Measurements from ENCODE around the gene GABRD.
"Not testable (repeated sequence)": the region's sequence is repeated elsewhere in the genome, so short reads cannot be mapped to it uniquely, and the experiment has no call there.

The GABRD gene

DNA sequence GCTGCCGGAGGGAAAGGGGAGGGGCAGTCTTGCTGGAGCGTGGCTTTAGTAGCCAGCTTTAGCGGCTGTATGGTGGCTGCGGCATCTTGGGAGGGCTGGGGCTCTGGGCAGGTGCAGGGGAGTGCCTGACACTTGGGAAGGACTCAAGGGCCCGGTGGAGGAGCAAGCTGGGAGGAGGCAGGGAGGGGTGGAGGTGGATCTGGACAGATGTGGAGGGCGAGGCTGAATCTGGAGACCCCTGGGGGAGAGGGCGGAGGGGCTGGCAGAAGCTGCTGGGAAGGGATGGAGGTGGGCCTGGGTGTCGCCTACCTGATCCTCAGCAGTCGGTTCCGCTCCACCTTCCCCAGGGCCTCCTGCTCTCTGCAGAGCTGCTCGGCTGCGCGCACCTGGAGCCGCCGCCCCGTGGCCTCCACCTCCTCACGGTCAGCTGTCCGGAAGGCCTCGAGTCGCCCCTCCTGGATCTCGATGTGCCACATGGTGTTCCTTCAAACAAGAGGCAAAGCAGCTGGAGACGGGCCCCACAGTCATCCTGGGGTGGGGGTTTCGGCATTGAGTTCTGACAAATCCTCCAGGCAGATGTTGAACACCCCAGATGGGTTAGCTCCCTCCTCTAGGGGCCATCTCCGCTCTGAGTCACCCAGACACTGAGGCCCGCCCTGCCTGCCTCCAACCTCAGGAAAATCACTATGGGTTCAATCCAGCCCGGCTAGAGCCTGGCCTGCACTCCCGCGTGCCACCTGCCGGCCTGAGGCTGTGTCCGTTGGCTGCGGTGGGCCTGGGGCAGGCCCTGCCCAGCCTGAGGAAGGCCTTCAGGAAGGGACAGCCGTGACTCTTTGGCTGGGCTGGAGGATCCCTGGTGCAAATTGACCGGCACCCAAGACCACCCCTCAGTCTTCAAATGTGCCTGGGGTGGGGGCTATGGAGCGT, 45.2 kb upstream of the GABRD start:
- POLR2A ChIA-PET (ENCODE audit: low non-redundant PET), result no interaction called here

DNA sequence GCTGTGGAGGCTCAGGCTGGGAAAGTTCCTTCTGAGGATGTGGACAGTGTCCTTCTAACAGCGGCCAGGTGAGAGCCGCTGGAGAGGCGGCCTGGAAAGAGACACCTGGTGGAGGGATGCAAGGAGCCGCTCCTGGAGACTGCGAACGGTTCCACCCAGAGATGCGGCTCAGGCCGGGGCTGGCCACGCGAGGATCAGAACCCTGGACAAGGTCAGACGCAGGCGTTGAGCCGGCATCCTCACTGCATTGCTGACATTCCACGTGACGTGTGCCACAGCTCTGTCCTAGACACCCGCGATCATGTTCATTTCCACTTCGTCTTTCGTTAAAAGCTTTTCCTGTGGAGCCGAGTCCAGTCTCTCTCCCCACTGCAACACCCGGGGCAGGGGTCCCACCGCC, 44.3 kb upstream of the GABRD start:
- TF ChIP-seq, protein P1, sequence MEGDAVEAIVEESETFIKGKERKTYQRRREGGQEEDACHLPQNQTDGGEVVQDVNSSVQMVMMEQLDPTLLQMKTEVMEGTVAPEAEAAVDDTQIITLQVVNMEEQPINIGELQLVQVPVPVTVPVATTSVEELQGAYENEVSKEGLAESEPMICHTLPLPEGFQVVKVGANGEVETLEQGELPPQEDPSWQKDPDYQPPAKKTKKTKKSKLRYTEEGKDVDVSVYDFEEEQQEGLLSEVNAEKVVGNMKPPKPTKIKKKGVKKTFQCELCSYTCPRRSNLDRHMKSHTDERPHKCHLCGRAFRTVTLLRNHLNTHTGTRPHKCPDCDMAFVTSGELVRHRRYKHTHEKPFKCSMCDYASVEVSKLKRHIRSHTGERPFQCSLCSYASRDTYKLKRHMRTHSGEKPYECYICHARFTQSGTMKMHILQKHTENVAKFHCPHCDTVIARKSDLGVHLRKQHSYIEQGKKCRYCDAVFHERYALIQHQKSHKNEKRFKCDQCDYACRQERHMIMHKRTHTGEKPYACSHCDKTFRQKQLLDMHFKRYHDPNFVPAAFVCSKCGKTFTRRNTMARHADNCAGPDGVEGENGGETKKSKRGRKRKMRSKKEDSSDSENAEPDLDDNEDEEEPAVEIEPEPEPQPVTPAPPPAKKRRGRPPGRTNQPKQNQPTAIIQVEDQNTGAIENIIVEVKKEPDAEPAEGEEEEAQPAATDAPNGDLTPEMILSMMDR (conservative IDR thresholded peaks at IDR 0.05; ENCODE audit: low read depth), result no peak
- DNase-seq (ENCODE audit: low spot score), result no peak
- ChIA-PET CTCF (no interaction called here), POLR2A (ENCODE audit: low non-redundant PET) (no interaction called here)
- no peak overlapping the region for H3K27ac ChIP-seq

More for the DNA sequence above, 45.2 kb upstream of the GABRD start:
- H3K27ac ChIP-seq, result no peak overlapping the region
- TF ChIP-seq, protein P1 (conservative IDR thresholded peaks at IDR 0.05; ENCODE audit: low read depth), result no peak
- CTCF ChIA-PET, result interaction anchor here (0.7 to 0.9 kb wide), 3 partner anchors 13 to 76 kb away, joined by 3 to 4 read pairs (median 3); partner anchors contain the start of genes GABRD and PRKCZ
- no peak for DNase-seq (ENCODE audit: low spot score)

DNA sequence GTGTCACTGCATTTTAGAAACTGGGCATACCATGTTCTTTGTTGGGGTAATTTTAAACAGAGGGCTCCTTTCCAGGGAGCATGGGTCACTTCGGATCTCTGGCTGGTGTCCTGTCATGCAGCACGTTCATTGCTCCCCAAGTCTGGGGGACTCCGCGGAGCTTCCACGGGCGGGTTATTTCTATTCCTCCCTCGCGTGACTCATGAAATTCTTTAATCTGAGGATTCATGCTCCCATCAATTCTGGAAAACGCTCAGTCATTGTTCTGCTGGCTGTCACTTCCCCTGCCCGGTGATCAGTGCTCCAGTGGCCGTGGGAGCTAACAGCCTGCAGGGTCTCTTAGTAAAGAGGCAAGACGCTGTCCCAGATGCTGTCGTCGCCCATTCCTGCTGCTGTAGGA, 43.6 kb upstream of the GABRD start:
- POLR2A ChIA-PET (ENCODE audit: low non-redundant PET), result no interaction called here
- H3K27ac ChIP-seq, result no peak overlapping the region
- no peak for DNase-seq (ENCODE audit: low spot score)
- CTCF ChIA-PET, result interaction anchor here (0.9 kb wide), 1 partner anchor 69 kb away, joined by 3 read pairs; no protein-coding TSS in a partner anchor
- TF ChIP-seq, protein P1 (conservative IDR thresholded peaks at IDR 0.05; ENCODE audit: low read depth), result no peak

DNA sequence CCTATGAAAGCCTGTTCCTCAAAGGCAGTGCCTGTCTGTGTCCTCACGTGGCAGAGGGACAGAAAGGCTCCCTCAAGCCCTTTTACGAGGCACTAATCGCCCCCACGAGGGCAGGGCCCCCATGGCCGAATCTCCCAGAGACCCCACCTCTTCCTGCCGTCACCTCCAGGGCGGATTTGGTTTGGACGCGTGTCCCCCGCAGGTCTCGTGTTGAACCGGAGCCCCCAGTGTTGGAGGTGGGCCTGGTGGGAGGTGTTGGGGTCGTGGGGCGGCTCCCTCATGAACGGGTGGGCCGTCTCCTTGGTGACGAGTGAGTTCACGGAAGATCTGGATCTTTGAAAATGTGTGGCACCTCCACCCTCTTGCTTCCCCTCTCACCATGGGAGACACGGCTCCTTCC, 43.1 kb upstream of the GABRD start:
- no peak for DNase-seq (ENCODE audit: low spot score)
- TF ChIP-seq, protein P1 (conservative IDR thresholded peaks at IDR 0.05; ENCODE audit: low read depth), result no peak
- POLR2A ChIA-PET (ENCODE audit: low non-redundant PET), result no interaction called here
- CTCF ChIA-PET, result interaction anchor here (0.9 kb wide), 1 partner anchor 68 kb away, joined by 3 read pairs; no protein-coding TSS in a partner anchor
- no peak overlapping the region for H3K27ac ChIP-seq

DNA sequence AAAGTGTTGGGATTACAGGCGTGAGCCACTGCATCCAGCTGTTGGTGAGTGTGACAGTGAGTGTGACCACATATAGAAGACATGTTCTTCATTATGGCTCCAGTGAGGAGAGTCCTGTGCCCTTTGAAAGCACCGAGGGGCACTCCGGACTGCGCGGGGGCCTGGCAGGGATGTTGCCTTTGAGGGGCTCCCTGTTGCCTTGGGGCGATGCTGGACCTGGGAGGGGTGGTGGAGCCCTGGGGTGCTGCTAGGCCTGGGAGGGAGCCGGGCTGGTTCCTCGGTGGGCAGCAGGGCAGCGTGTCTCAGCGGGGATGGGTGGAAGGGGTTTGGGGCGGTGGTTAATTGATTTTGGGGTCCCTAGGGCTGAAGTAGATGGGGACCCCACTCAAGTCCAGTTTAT, 41.0 kb upstream of the GABRD start:
- ChIA-PET POLR2A (ENCODE audit: low non-redundant PET) (no interaction called here), CTCF (no interaction called here)
- DNase-seq (ENCODE audit: low spot score), result no peak
- TF ChIP-seq, protein P1 (conservative IDR thresholded peaks at IDR 0.05; ENCODE audit: low read depth), result no peak
- no peak overlapping the region for H3K27ac ChIP-seq

DNA sequence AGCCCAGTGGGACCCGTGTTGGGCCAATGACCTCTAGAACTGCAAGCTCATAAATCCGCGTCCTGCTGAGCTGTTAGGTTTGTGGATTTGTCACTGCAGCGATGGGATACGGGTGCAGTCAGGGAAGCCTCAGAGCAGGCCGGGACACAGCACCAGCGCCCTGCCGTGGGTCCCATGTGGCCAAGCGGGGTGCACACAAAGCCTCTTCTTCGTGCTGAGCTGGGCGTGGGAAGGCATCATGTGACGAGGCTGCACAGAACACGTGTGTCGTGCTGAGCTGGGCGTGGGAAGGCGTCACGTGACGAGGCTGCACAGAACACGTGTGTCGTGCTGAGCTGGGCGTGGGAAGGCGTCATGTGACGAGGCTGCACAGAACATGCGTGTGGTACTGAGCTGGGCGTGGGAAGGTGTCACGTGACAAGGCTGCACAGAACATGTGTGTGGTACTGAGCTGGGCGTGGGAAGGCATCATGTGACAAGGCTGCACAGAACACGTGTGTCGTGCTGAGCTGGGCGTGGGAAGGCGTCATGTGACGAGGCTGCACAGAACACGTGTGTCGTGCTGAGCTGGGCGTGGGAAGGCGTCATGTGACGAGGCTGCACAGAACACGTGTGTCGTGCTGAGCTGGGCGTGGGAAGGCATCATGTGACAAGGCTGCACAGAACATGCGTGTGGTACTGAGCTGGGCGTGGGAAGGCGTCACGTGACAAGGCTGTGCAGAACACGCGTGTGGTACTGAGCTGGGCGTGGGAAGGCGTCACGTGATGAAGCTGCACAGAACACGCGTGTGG, 40.3 kb upstream of the GABRD start:
- H3K27ac ChIP-seq; POLR2A ChIA-PET (ENCODE audit: low non-redundant PET); DNase-seq (ENCODE audit: low spot score); CTCF ChIA-PET: not testable (repeated sequence)
